WTC11 (cell line): ENCODE data around the gene IL1RAP. TPM values are rescaled to one million over a fixed set of nuclear protein-coding genes. Genes with fewer than 3 reads are reported as not detected.

Experiments used
- ATAC-seq: fragments of 200-7000 bp; cut with Tn5 transposase; 2 replicates; pipeline ENCODE4 v1.10.0; 2021; ENCODE audit warnings: mild to moderate bottlenecking, moderate library complexity
- CTCF ChIA-PET: fragments of 300-600 bp; sonication (Branson Sonifier 250); formaldehyde crosslinking; loops from one replicate; lab custom pipeline; 2021; ENCODE audit warnings: antibody characterized with exemption; lab: Charles Lee
- POLR2A ChIA-PET: fragments of 350-600 bp; sonication (Branson Sonifier 250); formaldehyde crosslinking; loops from one replicate; lab custom pipeline; 2021; ENCODE audit warnings: antibody characterized with exemption; lab: Charles Lee
- DNase-seq: peaks from one replicate; pipeline ENCODE4 v3.0.0; 2021; ENCODE audit warnings: low spot score
- H3K27ac Mint-ChIP-seq: 2 replicates; pipeline ENCODE4 v1.8.0; 2021; ENCODE audit warnings: mixed read lengths
- H3K27me3 Mint-ChIP-seq: 2 replicates; pipeline ENCODE4 v1.8.0; 2021; ENCODE audit warnings: low read depth, mild to moderate bottlenecking, moderate library complexity, mixed read lengths
- H3K36me3 Mint-ChIP-seq: 2 replicates; pipeline ENCODE4 v1.8.0; 2021; ENCODE audit warnings: mixed read lengths
- H3K4me1 Mint-ChIP-seq: 2 replicates; pipeline ENCODE4 v1.8.0; 2022; ENCODE audit warnings: mixed read lengths
- H3K4me3 Mint-ChIP-seq: 2 replicates; pipeline ENCODE4 v1.8.0; 2021; ENCODE audit warnings: mild to moderate bottlenecking, moderate library complexity, mixed read lengths
- H3K9me3 Mint-ChIP-seq: 2 replicates; pipeline ENCODE4 v1.8.0; 2021; ENCODE audit warnings: mixed read lengths
- AFF4 ChIP-seq: sonication (generic); formaldehyde crosslinking; IDR thresholded peaks from 2 replicates; pipeline ENCODE4 v1.8.1; 2023; ENCODE audit warnings: mild to moderate bottlenecking, missing genetic modification reagents, borderline replicate concordance
- AR ChIP-seq: fragments of 250-450 bp; sonication (Bioruptor Pico); IDR thresholded peaks from 2 replicates; pipeline ENCODE4 v1.9.0; 2021; ENCODE audit warnings: mild to moderate bottlenecking
- CBFB ChIP-seq: sonication (generic); formaldehyde crosslinking; IDR thresholded peaks from 2 replicates; pipeline ENCODE4 v1.8.1; 2022; ENCODE audit warnings: mild to moderate bottlenecking, low read depth, missing genetic modification reagents
- ELF4 ChIP-seq: sonication (generic); formaldehyde crosslinking; IDR thresholded peaks from 2 replicates; pipeline ENCODE4 v1.8.1; 2022; ENCODE audit warnings: low read depth, mild to moderate bottlenecking, moderate library complexity, missing genetic modification reagents
- FOXP4 ChIP-seq: sonication (generic); formaldehyde crosslinking; IDR thresholded peaks from 2 replicates; pipeline ENCODE4 v1.8.0; 2022; ENCODE audit warnings: mild to moderate bottlenecking, missing genetic modification reagents
- GABPB1 ChIP-seq: sonication (generic); formaldehyde crosslinking; IDR thresholded peaks from 2 replicates; pipeline ENCODE4 v1.8.1; 2023; ENCODE audit warnings: mild to moderate bottlenecking, missing genetic modification reagents
- JUN ChIP-seq: sonication (generic); formaldehyde crosslinking; IDR thresholded peaks from 2 replicates; pipeline ENCODE4 v1.8.0; 2023; ENCODE audit warnings: mild to moderate bottlenecking, missing genetic modification reagents
- MXD4 ChIP-seq: fragments of 250-450 bp; sonication (Bioruptor Pico); IDR thresholded peaks from 2 replicates; pipeline ENCODE4 v1.8.0; 2021; ENCODE audit warnings: mild to moderate bottlenecking, moderate library complexity, borderline replicate concordance
- MYBL2 ChIP-seq: sonication (generic); formaldehyde crosslinking; IDR thresholded peaks from 2 replicates; pipeline ENCODE4 v1.8.1; 2023; ENCODE audit warnings: mild to moderate bottlenecking, moderate library complexity, missing genetic modification reagents
- ZNF232 ChIP-seq: sonication (generic); formaldehyde crosslinking; IDR thresholded peaks from 2 replicates; pipeline ENCODE4 v1.8.0; 2022; ENCODE audit warnings: mild to moderate bottlenecking, missing genetic modification reagents
- total RNA-seq: library from RNA; stranded (reverse); gene quantifications from 3 replicates; pipeline ENCODE4 v1.2.3, GENCODE V29; 2021

IL1RAP gene
- total RNA-seq, 1 experiment from 2014 or later = 4.5 TPM

GRCh38 chr3:190560013-190560895 is 46.4 kb downstream of the IL1RAP start (continued):
- no peak for TF ChIP-seq AR

GRCh38 chr3:190562866-190563510 is 49.1 kb downstream of the IL1RAP start:
- ATAC-seq = no peak

GRCh38 chr3:190564175-190564574 is 50.3 kb downstream of the IL1RAP start:
- Mint-ChIP-seq H3K27ac (no peak overlapping the region), H3K9me3 (peaks cover 5% of the 10 kb centered on the region), H3K36me3 (no peaks in the 10 kb centered on the region), H3K4me1 (peaks cover 30% of the 10 kb centered on the region), H3K4me3 (no peak overlapping the region), H3K27me3 (no peaks in the 10 kb centered on the region)
- DNase-seq (no peak), ATAC-seq (no peak)
- TF ChIP-seq ELF4 (CRISPR knock-in tag) = no peak
- TF ChIP-seq AFF4 = no peak
- no peak for TF ChIP-seq FOXP4 (CRISPR knock-in tag)
- no peak for TF ChIP-seq GABPB1
- no peak for TF ChIP-seq CBFB
- no peak for TF ChIP-seq ZNF232 (CRISPR knock-in tag)
- TF ChIP-seq MYBL2 = no peak
- POLR2A ChIA-PET = no interaction called here
- CTCF ChIA-PET = no interaction called here

More at GRCh38 chr3:190562866-190563510, 49.1 kb downstream of the IL1RAP start:
- Mint-ChIP-seq H3K27me3 (no peaks in the 10 kb centered on the region), H3K4me3 (no peak overlapping the region), H3K36me3 (no peaks in the 10 kb centered on the region), H3K4me1 (peaks cover 18% of the 10 kb centered on the region), H3K9me3 (peaks cover 5% of the 10 kb centered on the region), H3K27ac (no peak overlapping the region)
- TF ChIP-seq GABPB1 (no peak), JUN (CRISPR knock-in tag) (no peak), MXD4 (CRISPR knock-in tag) (no peak)
- ChIA-PET CTCF (no interaction called here), POLR2A (interaction anchor here (0.7 kb wide), 1 partner anchor 773 kb away, joined by 3 read pairs; no protein-coding TSS in a partner anchor)
- DNase-seq = no peak
